Measurements from ENCODE around the gene RAB1B.
A peak's percentile ranks its signal among the peaks of the same experiment; 100 is the strongest.

RAB1B gene

GRCh38 chr11:66266378-66267038, 1.9 kb upstream of the RAB1B start:
- H3K79me2 ChIP-seq (ENCODE audit: control insufficient read depth, insufficient read depth, low read length, unreplicated experiment): peaks cover 23% of the 10 kb centered on the region
- peaks cover 8% of the 10 kb centered on the region for H3K4me1 ChIP-seq (ENCODE audit: control insufficient read depth, insufficient read depth, low read length, unreplicated experiment)
- no peak overlapping the region for H3K27ac ChIP-seq (ENCODE audit: low read depth, low read length)
- no peak overlapping the region for H2AFZ ChIP-seq (ENCODE audit: low read length, unreplicated experiment)
- peak overlapping the region; percentile 95; the same call in 1 of the 2 replicates for H3K4me3 ChIP-seq (ENCODE audit: low read depth, low read length)
- no peaks in the 10 kb centered on the region; the same call in 1 of the 2 replicates for H3K36me3 ChIP-seq (ENCODE audit: insufficient read depth, low read length)
- H3K27me3 ChIP-seq (ENCODE audit: insufficient read depth, low read length): no peaks in the 10 kb centered on the region

- Histone ChIP-seq H3K36me3 (ENCODE audit: insufficient read depth, low read length) (peaks cover 2% of the 10 kb centered on the region; the same call in 1 of the 2 replicates), H3K4me1 (ENCODE audit: control insufficient read depth, insufficient read depth, low read length, unreplicated experiment) (peaks cover 8% of the 10 kb centered on the region), H3K27me3 (ENCODE audit: insufficient read depth, low read length) (no peaks in the 10 kb centered on the region), H3K79me2 (ENCODE audit: control insufficient read depth, insufficient read depth, low read length, unreplicated experiment) (peaks cover 23% of the 10 kb centered on the region), H3K4me3 (ENCODE audit: low read depth, low read length) (peak overlapping the region; percentile 95), H2AFZ (ENCODE audit: low read length, unreplicated experiment) (no peak overlapping the region), H3K27ac (ENCODE audit: low read depth, low read length) (no peak overlapping the region)
Observed at GRCh38 chr11:66267039-66267378, 1.4 kb upstream of the RAB1B start.

- H3K36me3 ChIP-seq (ENCODE audit: insufficient read depth, low read length): peaks cover 7% of the 10 kb centered on the region; the same call in 1 of the 2 replicates
- H2AFZ ChIP-seq (ENCODE audit: low read length, unreplicated experiment): peak overlapping the region; percentile 57
- H3K27ac ChIP-seq (ENCODE audit: low read depth, low read length): peak overlapping the region; percentile 79
- no peaks in the 10 kb centered on the region for H3K27me3 ChIP-seq (ENCODE audit: insufficient read depth, low read length)
- H3K4me3 ChIP-seq (ENCODE audit: low read depth, low read length): peak overlapping the region; percentile 95
- peaks cover 23% of the 10 kb centered on the region for H3K79me2 ChIP-seq (ENCODE audit: control insufficient read depth, insufficient read depth, low read length, unreplicated experiment)
- H3K4me1 ChIP-seq (ENCODE audit: control insufficient read depth, insufficient read depth, low read length, unreplicated experiment): peaks cover 8% of the 10 kb centered on the region
Observed at GRCh38 chr11:66267379-66268243, 828 bp upstream of the RAB1B start.

- H3K27ac ChIP-seq (ENCODE audit: low read depth, low read length): peak overlapping the region; percentile 79
- H3K4me1 ChIP-seq (ENCODE audit: control insufficient read depth, insufficient read depth, low read length, unreplicated experiment): peaks cover 8% of the 10 kb centered on the region
- H3K4me3 ChIP-seq (ENCODE audit: low read depth, low read length): peak overlapping the region; percentile 95
- peaks cover 7% of the 10 kb centered on the region; the same call in 1 of the 2 replicates for H3K36me3 ChIP-seq (ENCODE audit: insufficient read depth, low read length)
- H2AFZ ChIP-seq (ENCODE audit: low read length, unreplicated experiment): peak overlapping the region; percentile 52
- H3K27me3 ChIP-seq (ENCODE audit: insufficient read depth, low read length): no peaks in the 10 kb centered on the region
- H3K79me2 ChIP-seq (ENCODE audit: control insufficient read depth, insufficient read depth, low read length, unreplicated experiment): peaks cover 23% of the 10 kb centered on the region
Observed at GRCh38 chr11:66268952-66269905, 790 bp downstream of the RAB1B start.

GRCh38 chr11:66271816-66272215, 3.4 kb downstream of the RAB1B start:
- Histone ChIP-seq H2AFZ (ENCODE audit: low read length, unreplicated experiment) (no peak overlapping the region), H3K36me3 (ENCODE audit: insufficient read depth, low read length) (peaks cover 7% of the 10 kb centered on the region; the same call in 1 of the 2 replicates), H3K27me3 (ENCODE audit: insufficient read depth, low read length) (no peaks in the 10 kb centered on the region)

GRCh38 chr11:66272596-66272995, 4.2 kb downstream of the RAB1B start:
- no peak overlapping the region for H3K4me3 ChIP-seq (ENCODE audit: low read depth, low read length)
- H3K4me1 ChIP-seq (ENCODE audit: control insufficient read depth, insufficient read depth, low read length, unreplicated experiment): peaks cover 8% of the 10 kb centered on the region
- H3K79me2 ChIP-seq (ENCODE audit: control insufficient read depth, insufficient read depth, low read length, unreplicated experiment): peaks cover 23% of the 10 kb centered on the region
- H3K36me3 ChIP-seq (ENCODE audit: insufficient read depth, low read length): peaks cover 7% of the 10 kb centered on the region; the same call in 1 of the 2 replicates
- no peak overlapping the region for H3K27ac ChIP-seq (ENCODE audit: low read depth, low read length)
- no peaks in the 10 kb centered on the region for H3K27me3 ChIP-seq (ENCODE audit: insufficient read depth, low read length)
- no peak overlapping the region for H2AFZ ChIP-seq (ENCODE audit: low read length, unreplicated experiment)

More at GRCh38 chr11:66271816-66272215, 3.4 kb downstream of the RAB1B start:
- H3K79me2 ChIP-seq (ENCODE audit: control insufficient read depth, insufficient read depth, low read length, unreplicated experiment): peaks cover 23% of the 10 kb centered on the region
- no peak overlapping the region for H3K4me3 ChIP-seq (ENCODE audit: low read depth, low read length)
- H3K4me1 ChIP-seq (ENCODE audit: control insufficient read depth, insufficient read depth, low read length, unreplicated experiment): peaks cover 8% of the 10 kb centered on the region
- no peak overlapping the region for H3K27ac ChIP-seq (ENCODE audit: low read depth, low read length)

- peaks cover 7% of the 10 kb centered on the region; the same call in 1 of the 2 replicates for H3K36me3 ChIP-seq (ENCODE audit: insufficient read depth, low read length)
Observed at GRCh38 chr11:66274219-66274618, 5.8 kb downstream of the RAB1B start.

GRCh38 chr11:66275396-66275795, 7.0 kb downstream of the RAB1B start:
- no peak overlapping the region for H3K27ac ChIP-seq (ENCODE audit: low read depth, low read length)
- peaks cover 7% of the 10 kb centered on the region; the same call in 1 of the 2 replicates for H3K36me3 ChIP-seq (ENCODE audit: insufficient read depth, low read length)
- H3K79me2 ChIP-seq (ENCODE audit: control insufficient read depth, insufficient read depth, low read length, unreplicated experiment): peaks cover 6% of the 10 kb centered on the region
- no peak overlapping the region for H3K4me3 ChIP-seq (ENCODE audit: low read depth, low read length)
- no peaks in the 10 kb centered on the region for H3K4me1 ChIP-seq (ENCODE audit: control insufficient read depth, insufficient read depth, low read length, unreplicated experiment)
- H2AFZ ChIP-seq (ENCODE audit: low read length, unreplicated experiment): no peak overlapping the region
- no peaks in the 10 kb centered on the region; the same call in 1 of the 2 replicates for H3K27me3 ChIP-seq (ENCODE audit: insufficient read depth, low read length)

More at GRCh38 chr11:66274219-66274618, 5.8 kb downstream of the RAB1B start:
- Histone ChIP-seq H3K4me1 (ENCODE audit: control insufficient read depth, insufficient read depth, low read length, unreplicated experiment) (peaks cover 8% of the 10 kb centered on the region), H3K79me2 (ENCODE audit: control insufficient read depth, insufficient read depth, low read length, unreplicated experiment) (peaks cover 18% of the 10 kb centered on the region), H3K27me3 (ENCODE audit: insufficient read depth, low read length) (no peaks in the 10 kb centered on the region; the same call in 1 of the 2 replicates), H3K27ac (ENCODE audit: low read depth, low read length) (no peak overlapping the region), H2AFZ (ENCODE audit: low read length, unreplicated experiment) (no peak overlapping the region), H3K4me3 (ENCODE audit: low read depth, low read length) (no peak overlapping the region)

GRCh38 chr11:66275984-66276612, 7.7 kb downstream of the RAB1B start:
- Histone ChIP-seq H3K27me3 (ENCODE audit: insufficient read depth, low read length) (no peaks in the 10 kb centered on the region; the same call in 1 of the 2 replicates), H3K79me2 (ENCODE audit: control insufficient read depth, insufficient read depth, low read length, unreplicated experiment) (no peaks in the 10 kb centered on the region), H3K36me3 (ENCODE audit: insufficient read depth, low read length) (peaks cover 7% of the 10 kb centered on the region; the same call in 1 of the 2 replicates), H3K27ac (ENCODE audit: low read depth, low read length) (no peak overlapping the region), H2AFZ (ENCODE audit: low read length, unreplicated experiment) (no peak overlapping the region), H3K4me1 (ENCODE audit: control insufficient read depth, insufficient read depth, low read length, unreplicated experiment) (no peaks in the 10 kb centered on the region), H3K4me3 (ENCODE audit: low read depth, low read length) (no peak overlapping the region)

Data from ACC112 (cell line).